HG03432 (cell line): Measurements from ENCODE around the gene DACH1.

Experiments
- ATAC-seq: cut with Tn5 transposase; IDR thresholded peaks from one replicate; pipeline ENCODE4 v1.9.1; 2021; ENCODE audit warnings: mild to moderate bottlenecking, moderate library complexity; ENCODE audit not compliant: unreplicated experiment

The DACH1 gene

GRCh38 chr13:71437704-71438103, 429.3 kb downstream of the DACH1 start:
- ATAC-seq, result no peak

- ATAC-seq, result no peak
Measured at GRCh38 chr13:71430681-71431080, 436.3 kb downstream of the DACH1 start.

DNA sequence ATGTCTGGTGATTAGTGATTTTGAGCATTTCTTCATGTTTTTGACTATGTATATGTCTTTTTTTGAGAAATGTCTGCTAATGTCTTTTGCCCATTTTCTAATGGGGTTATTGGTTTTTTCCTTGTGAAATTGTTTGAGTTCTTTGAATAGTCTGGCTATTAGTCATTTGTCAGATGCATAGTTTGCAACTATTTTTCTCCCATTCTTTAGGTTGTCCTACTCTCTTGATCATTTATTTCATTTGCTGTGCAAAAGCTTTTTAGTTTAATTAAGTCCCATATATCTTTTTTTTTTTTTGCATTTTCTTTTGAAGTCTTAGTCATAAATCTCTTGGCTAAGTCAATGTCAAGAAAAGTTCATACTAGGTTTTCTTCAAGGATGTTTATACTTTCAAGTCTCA, 449.8 kb downstream of the DACH1 start:
- ATAC-seq, result no peak

DNA sequence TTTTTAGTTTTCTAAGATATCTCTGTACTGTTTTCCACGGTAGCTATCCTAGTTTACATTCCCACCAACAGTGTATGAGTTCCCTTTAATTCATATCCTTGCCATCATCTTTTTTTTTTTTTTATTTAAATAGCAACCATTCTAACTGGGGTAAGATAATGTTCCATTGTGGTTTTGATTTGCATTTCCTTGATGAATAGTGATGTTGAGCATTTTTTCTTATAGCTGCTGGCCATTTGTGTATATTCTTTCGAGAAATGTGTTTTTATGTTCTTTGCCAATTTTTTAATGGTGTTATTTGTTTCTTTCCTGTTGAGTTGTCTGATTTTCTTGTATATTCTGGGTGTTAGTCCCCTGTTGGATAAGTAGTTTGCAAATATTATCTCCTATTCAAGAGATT, 454.8 kb downstream of the DACH1 start:
- ATAC-seq, result no peak

- ATAC-seq, result no peak
Measured at GRCh38 chr13:71408416-71408815, 458.6 kb downstream of the DACH1 start.

- no peak for ATAC-seq
Measured at GRCh38 chr13:71399631-71400215, 467.3 kb downstream of the DACH1 start.

- ATAC-seq, result no peak
Measured at GRCh38 chr13:71396149-71396548, 470.9 kb downstream of the DACH1 start.

DNA sequence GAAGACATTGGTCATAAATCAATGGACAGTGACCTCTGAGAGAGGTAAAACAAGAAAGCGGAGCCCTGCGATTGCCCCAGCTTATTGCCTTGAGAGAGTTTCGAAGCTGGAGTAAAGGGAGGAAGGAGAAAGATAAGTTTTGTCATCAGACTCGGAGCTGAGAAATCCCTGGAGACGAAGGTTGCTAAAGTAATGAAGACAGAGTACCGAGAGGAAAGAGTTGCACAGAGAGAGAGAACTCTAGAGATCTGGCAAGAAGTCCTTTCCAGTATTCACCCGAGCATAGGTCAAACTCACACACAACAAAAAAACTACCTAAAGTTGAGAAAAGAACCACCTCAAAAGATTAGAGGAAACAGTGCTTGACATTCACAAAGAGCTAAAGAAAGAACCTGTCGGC, 472.0 kb downstream of the DACH1 start:
- no peak for ATAC-seq

GRCh38 chr13:71394176-71394575, 472.8 kb downstream of the DACH1 start:
- no peak for ATAC-seq
